Cardiac muscle cell (in vitro differentiated cells and primary cell): ENCODE results near the gene ADAM8. TPM values are rescaled to one million over a fixed set of nuclear protein-coding genes. Genes with fewer than 3 reads are reported as not detected.

Experiments
- DNase-seq, 2 donors: peaks; one replicate each; pipeline versions ENCODE4 v3.0.0 to v3.0.0-alpha.2; 2010 to 2017; ENCODE audit warnings: low read depth in 1 of 2, low spot score in 1 of 2
- H3K27ac ChIP-seq: fragments of 200-600 bp; sonication (generic); 2 replicates; pipeline ENCODE4 v1.5.1; 2016
- H3K27me3 ChIP-seq: fragments of 200-600 bp; sonication (generic); 2 replicates; pipeline ENCODE4 v1.6.0; 2016; ENCODE audit warnings: control low read depth
- H3K36me3 ChIP-seq: fragments of 200-600 bp; sonication (generic); 2 replicates; pipeline ENCODE4 v1.5.1; 2016; ENCODE audit warnings: control low read depth
- H3K4me1 ChIP-seq: fragments of 200-600 bp; sonication (generic); 2 replicates; pipeline ENCODE4 v1.8.1; 2017; ENCODE audit warnings: low read depth, mild to moderate bottlenecking, mixed run types
- H3K4me3 ChIP-seq: fragments of 200-600 bp; sonication (generic); 2 replicates; pipeline ENCODE4 v1.5.1; 2016; ENCODE audit warnings: mild to moderate bottlenecking
- H3K9me3 ChIP-seq: fragments of 200-600 bp; sonication (generic); 2 replicates; pipeline ENCODE4 v1.5.1; 2017; ENCODE audit warnings: low read depth, mild to moderate bottlenecking, control low read depth
- polyA plus RNA-seq: library from polyadenylated mRNA; unstranded; fragments of >200 nt; fragmentation: Nextera tagmentation; extraction: Ambion mirVana; gene quantifications from 2 replicates; pipeline ENCODE4 v1.2.1, GENCODE V29; 2016
- total RNA-seq: library from RNA; depleted of rRNA; stranded (reverse); fragments of >200 nt; gene quantifications from 2 replicates; pipeline ENCODE4 v1.2.3, GENCODE V29; 2016
- TF ChIP-seq, protein P1 (sequence below): IDR thresholded peaks from 2 replicates; pipeline ENCODE4 v1.5.1; 2012; ENCODE audit warnings: low read depth, mild to moderate bottlenecking, low read length

The ADAM8 gene
- total and polyA plus RNA-seq, 2 experiments from 2014 or later, result 2.3 to 6.9 TPM

DNA sequence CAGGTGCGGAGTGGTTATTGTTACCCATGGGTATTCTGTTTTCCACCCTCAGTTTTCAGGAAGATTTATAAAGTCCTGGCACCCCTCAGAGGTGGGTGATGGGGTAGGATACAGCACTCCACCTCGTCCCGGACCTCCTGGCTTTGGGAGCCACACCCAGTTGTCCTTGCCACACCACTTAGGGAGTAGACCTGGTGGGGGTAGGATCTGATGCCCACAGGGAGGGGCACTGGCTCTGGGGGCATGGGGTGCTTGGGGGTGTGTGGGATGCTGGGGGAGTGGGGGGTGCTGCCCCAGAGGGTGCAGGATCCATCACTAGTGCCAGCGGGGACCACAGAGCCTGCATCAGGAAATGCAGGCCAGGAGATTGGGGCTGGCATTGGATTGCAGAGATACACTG, 36.5 kb upstream of the ADAM8 start:
- TF ChIP-seq, protein P1, sequence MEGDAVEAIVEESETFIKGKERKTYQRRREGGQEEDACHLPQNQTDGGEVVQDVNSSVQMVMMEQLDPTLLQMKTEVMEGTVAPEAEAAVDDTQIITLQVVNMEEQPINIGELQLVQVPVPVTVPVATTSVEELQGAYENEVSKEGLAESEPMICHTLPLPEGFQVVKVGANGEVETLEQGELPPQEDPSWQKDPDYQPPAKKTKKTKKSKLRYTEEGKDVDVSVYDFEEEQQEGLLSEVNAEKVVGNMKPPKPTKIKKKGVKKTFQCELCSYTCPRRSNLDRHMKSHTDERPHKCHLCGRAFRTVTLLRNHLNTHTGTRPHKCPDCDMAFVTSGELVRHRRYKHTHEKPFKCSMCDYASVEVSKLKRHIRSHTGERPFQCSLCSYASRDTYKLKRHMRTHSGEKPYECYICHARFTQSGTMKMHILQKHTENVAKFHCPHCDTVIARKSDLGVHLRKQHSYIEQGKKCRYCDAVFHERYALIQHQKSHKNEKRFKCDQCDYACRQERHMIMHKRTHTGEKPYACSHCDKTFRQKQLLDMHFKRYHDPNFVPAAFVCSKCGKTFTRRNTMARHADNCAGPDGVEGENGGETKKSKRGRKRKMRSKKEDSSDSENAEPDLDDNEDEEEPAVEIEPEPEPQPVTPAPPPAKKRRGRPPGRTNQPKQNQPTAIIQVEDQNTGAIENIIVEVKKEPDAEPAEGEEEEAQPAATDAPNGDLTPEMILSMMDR, result no peak
- no peaks in the 10 kb centered on the region for H3K4me1 ChIP-seq

DNA sequence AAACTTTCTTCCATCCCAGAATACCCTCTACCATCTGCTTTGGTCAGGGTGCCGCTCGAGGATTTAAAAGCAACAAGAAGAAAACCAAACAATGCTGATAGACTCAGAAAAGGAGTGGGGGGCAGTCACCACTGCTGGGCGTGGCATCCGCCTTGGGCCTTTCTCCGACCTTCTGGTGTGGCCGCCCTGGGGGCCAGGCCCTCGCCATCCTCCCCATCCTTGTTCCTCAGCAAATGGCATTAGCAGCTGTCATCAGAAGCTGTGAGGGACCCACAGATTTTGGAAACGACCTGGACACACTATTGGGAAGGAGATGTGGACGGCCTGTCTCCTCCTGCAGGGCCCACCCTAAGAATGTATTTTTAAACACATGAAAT, 36.1 kb upstream of the ADAM8 start:
- no peaks in the 10 kb centered on the region for H3K4me1 ChIP-seq
- no peaks in the 10 kb centered on the region for H3K27me3 ChIP-seq
- peaks cover 22% of the 10 kb centered on the region for H3K36me3 ChIP-seq
- no peaks in the 10 kb centered on the region for H3K9me3 ChIP-seq
- no peak for DNase-seq
- no peak overlapping the region for H3K27ac ChIP-seq
- TF ChIP-seq, protein P1, result no peak
- no peak overlapping the region for H3K4me3 ChIP-seq

More for the DNA sequence above, 36.5 kb upstream of the ADAM8 start:
- Histone ChIP-seq H3K36me3 (peaks cover 22% of the 10 kb centered on the region), H3K4me3 (no peak overlapping the region), H3K27ac (no peak overlapping the region), H3K27me3 (no peaks in the 10 kb centered on the region), H3K9me3 (no peaks in the 10 kb centered on the region)
- no peak for DNase-seq

DNA sequence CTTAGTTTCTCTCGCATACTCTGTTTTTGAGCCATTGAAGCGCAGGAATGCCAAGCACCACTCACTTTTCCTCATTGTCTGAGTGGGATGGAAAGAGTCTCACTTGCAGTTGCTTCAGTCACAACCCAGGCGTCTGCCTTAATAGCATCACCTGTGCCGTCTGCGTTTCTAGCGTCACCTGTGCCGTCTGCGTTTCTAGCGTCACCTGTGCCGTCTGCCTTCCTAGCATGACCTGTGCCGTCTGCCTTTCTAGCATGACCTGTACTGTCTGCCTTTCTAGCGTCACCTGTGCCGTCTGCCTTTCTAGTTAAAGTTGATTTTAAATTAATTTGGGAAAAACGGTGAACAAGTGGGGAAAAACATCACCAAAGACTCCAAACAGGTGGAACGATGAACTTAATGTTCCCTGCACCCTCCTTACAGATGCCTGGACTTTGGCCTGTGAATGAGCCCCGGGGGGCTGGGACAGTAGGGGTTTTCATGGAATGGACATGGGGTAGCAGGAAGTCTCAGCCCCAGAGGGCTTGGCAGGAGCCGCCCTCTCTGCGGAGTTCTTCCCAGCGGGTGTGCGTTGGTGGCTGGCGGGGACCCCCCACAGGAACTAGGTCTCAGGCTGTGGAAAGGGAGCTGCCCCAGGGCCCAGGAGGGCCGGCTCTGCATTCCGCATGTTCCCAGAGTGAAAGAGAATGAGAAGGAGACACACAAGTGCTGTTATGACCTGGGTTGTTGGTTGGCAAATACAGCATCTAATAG, 35.5 kb upstream of the ADAM8 start:
- no peak for DNase-seq
- TF ChIP-seq, protein P1, result no peak

DNA sequence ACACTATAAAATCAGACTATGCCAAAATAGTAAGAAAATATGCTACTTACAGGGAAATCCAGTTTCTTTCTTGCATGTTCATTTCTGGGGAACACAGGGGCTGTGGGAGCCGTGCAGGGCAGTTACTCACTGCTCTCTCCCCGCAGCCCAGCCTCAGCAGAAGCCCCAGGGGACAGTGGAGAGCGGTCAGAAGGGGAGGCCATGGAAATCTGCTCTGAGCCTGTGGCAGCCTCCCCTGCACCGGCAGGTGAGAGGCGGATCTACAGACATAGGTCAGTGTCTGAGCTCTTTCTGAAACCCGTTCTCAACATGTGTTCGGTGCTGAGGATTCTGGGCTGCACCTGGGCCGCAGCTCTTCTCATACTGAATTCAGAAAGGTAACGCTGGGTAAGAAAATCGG, 34.9 kb upstream of the ADAM8 start:
- Histone ChIP-seq H3K27ac (no peak overlapping the region), H3K9me3 (no peaks in the 10 kb centered on the region), H3K27me3 (no peaks in the 10 kb centered on the region), H3K36me3 (peaks cover 22% of the 10 kb centered on the region), H3K4me1 (peaks cover 5% of the 10 kb centered on the region), H3K4me3 (no peak overlapping the region)
- TF ChIP-seq, protein P1, result no peak
- DNase-seq, result no peak

More for the DNA sequence above, 35.5 kb upstream of the ADAM8 start:
- Histone ChIP-seq H3K27me3 (no peaks in the 10 kb centered on the region), H3K4me1 (peaks cover 4% of the 10 kb centered on the region), H3K9me3 (no peaks in the 10 kb centered on the region), H3K36me3 (peaks cover 22% of the 10 kb centered on the region), H3K27ac (no peak overlapping the region), H3K4me3 (no peak overlapping the region)

DNA sequence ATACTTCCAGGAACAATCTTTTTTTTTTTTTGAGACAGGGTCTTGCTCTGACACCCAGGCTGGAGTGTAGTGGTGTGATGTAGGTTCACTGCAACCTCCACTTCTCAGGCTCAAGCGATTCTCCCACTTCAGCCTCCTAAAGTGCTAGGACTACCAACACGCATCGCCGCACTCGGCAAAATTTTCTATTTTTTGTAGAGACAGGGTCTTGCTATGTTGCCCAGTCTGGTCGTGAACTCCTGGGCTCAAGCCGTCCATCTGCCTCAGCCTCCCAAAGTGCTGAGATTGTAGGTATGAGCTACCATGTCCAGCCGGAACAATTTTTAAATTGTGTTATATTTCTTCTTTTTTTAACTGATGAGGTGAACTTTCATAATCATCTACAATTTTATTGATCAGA, 34.1 kb upstream of the ADAM8 start:
- TF ChIP-seq, protein P1, result no peak
- no peak overlapping the region for H3K27ac ChIP-seq
- H3K36me3 ChIP-seq, result peaks cover 22% of the 10 kb centered on the region
- H3K4me1 ChIP-seq, result peaks cover 5% of the 10 kb centered on the region
- DNase-seq, result no peak
- no peak overlapping the region for H3K4me3 ChIP-seq
- H3K9me3 ChIP-seq, result no peaks in the 10 kb centered on the region
- no peaks in the 10 kb centered on the region for H3K27me3 ChIP-seq

DNA sequence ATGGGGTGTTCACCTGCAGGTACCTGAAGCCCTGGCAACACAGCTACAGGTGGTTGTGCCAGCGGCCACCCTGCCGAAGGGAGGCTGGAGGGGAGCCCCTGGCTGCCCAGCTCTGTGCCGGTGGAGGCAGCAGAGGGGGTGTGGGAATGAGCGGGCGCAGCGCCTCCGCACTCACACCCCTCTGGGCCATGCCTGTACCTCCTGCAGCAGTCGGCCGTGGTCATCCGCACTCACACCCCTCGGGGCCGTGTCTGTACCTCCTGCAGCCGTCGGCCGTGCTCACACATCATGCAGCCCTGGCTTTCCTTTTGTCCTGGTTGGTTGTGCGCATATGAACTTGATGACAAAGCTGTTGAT, 33.7 kb upstream of the ADAM8 start:
- no peak for DNase-seq
- peaks cover 5% of the 10 kb centered on the region for H3K4me1 ChIP-seq
- no peak overlapping the region for H3K27ac ChIP-seq
- H3K4me3 ChIP-seq, result no peak overlapping the region
- H3K9me3 ChIP-seq, result no peaks in the 10 kb centered on the region
- H3K36me3 ChIP-seq, result peaks cover 22% of the 10 kb centered on the region
- H3K27me3 ChIP-seq, result no peaks in the 10 kb centered on the region
- TF ChIP-seq, protein P1, result no peak
